NB4 (cell line): ENCODE results near the gene ZER1.
"Not testable (repeated sequence)": the region's sequence is repeated elsewhere in the genome, so short reads cannot be mapped to it uniquely, and the experiment has no call there.

Source experiments
- CTCF ChIP-seq: IDR thresholded peaks from one replicate; pipeline ENCODE4 v1.5.1; 2012; ENCODE audit warnings: low read depth, low read length
- MAX ChIP-seq: IDR thresholded peaks from 2 replicates; pipeline ENCODE4 v1.6.1; 2011; ENCODE audit warnings: low read depth, low read length
- MYC ChIP-seq: IDR thresholded peaks from 2 replicates; pipeline ENCODE4 v1.6.1; 2011; ENCODE audit warnings: low read depth, low read length
- POLR2A ChIP-seq: IDR thresholded peaks from 2 replicates; pipeline ENCODE4 v1.6.1; 2011; ENCODE audit warnings: mild to moderate bottlenecking; ENCODE audit not compliant: insufficient read length; ENCODE audit errors: extremely low read depth

GRCh38 chr9:128693738-128694137, 78.0 kb downstream of the ZER1 start:
- not testable (repeated sequence) for TF ChIP-seq POLR2A, CTCF, MAX, MYC
